A673 (cell line): ENCODE data around the gene JAG2. TPM values are rescaled to one million over a fixed set of nuclear protein-coding genes. Genes with fewer than 3 reads are reported as not detected.

Experiments used
- BruUV-seq: library from RNA; stranded (reverse); fragments of 400-500 nt; replicated peaks from 2 replicates; lab custom pipeline; 2021; lab: Mats Ljungman, UMichigan
- CTCF ChIA-PET: fragments of 300-600 bp; sonication (Branson Sonifier 250); formaldehyde crosslinking; loops from one replicate; lab custom pipeline; 2022; ENCODE audit warnings: antibody characterized with exemption; lab: Charles Lee
- POLR2A ChIA-PET: fragments of 300-600 bp; sonication (Branson Sonifier 250); formaldehyde crosslinking; loops from one replicate; lab custom pipeline; 2022; ENCODE audit warnings: antibody characterized with exemption; ENCODE audit not compliant: low non-redundant PET; lab: Charles Lee
- DNase-seq: peaks from one replicate; pipeline ENCODE4 v3.0.0-alpha.2; 2015; ENCODE audit warnings: low spot score
- H3K27ac ChIP-seq: fragments of 200-600 bp; sonication (generic); 2 replicates; pipeline ENCODE4 v1.5.1; 2016; ENCODE audit warnings: mixed run types, low read depth, mild to moderate bottlenecking, mixed read lengths, antibody characterized with exemption, low read length; ENCODE audit not compliant: poor library complexity, severe bottlenecking
- H3K27me3 ChIP-seq: fragments of 200-600 bp; sonication (generic); replicated peaks from 2 replicates; pipeline ENCODE4 v1.6.1; 2017; ENCODE audit warnings: mixed run types, low read depth, mild to moderate bottlenecking, mixed read lengths, antibody characterized with exemption, low read length; ENCODE audit not compliant: insufficient read depth, poor library complexity
- H3K36me3 ChIP-seq: fragments of 200-600 bp; sonication (generic); 2 replicates; pipeline ENCODE4 v1.6.1; 2016; ENCODE audit warnings: mixed run types, mild to moderate bottlenecking, mixed read lengths, antibody characterized with exemption, low read length; ENCODE audit not compliant: insufficient read depth, poor library complexity, severe bottlenecking
- H3K4me1 ChIP-seq: fragments of 200-600 bp; sonication (generic); 2 replicates; pipeline ENCODE4 v1.6.1; 2017; ENCODE audit warnings: mixed run types, mild to moderate bottlenecking, mixed read lengths, antibody characterized with exemption, low read length; ENCODE audit not compliant: insufficient read depth, poor library complexity, severe bottlenecking
- H3K4me3 ChIP-seq: fragments of 200-600 bp; sonication (generic); 2 replicates; pipeline ENCODE4 v1.5.1; 2016; ENCODE audit warnings: low read depth, mixed run types, mild to moderate bottlenecking, mixed read lengths, low read length; ENCODE audit not compliant: poor library complexity, severe bottlenecking
- H3K9me3 ChIP-seq: fragments of 200-600 bp; sonication (generic); 2 replicates; pipeline ENCODE4 v1.6.1; 2016; ENCODE audit warnings: mixed run types, low read depth, mild to moderate bottlenecking, mixed read lengths, antibody characterized with exemption, low read length; ENCODE audit not compliant: poor library complexity, severe bottlenecking
- EZH2 ChIP-seq: fragments of 200-600 bp; sonication (generic); IDR thresholded peaks from 2 replicates; pipeline ENCODE4 v1.6.1; 2017; ENCODE audit warnings: borderline replicate concordance, low read depth, mild to moderate bottlenecking, mixed read lengths, antibody characterized with exemption, low read length; ENCODE audit not compliant: poor library complexity, severe bottlenecking
- intact Hi-C: fragments of 100-400 bp; cut with micrococcal nuclease; formaldehyde crosslinking; loops from one replicate; pipeline ENCODE4 v1.10.0; 2022; ENCODE audit not compliant: unreplicated experiment
- total RNA-seq: library from RNA; stranded (reverse); gene quantifications from 2 replicates; pipeline ENCODE4 v1.2.3, GENCODE V29; 2021
- TF ChIP-seq, protein P1 (sequence below): fragments of 300-800, 200-600 bp; sonication (generic); conservative IDR thresholded peaks from 2 replicates; pipeline ENCODE4 v1.5.1; 2017; ENCODE audit warnings: low read depth, mild to moderate bottlenecking, antibody characterized with exemption, low read length, moderate library complexity, mixed read lengths

Gene JAG2
- total RNA-seq, 1 experiment from 2014 or later = 14.3 TPM

DNA sequence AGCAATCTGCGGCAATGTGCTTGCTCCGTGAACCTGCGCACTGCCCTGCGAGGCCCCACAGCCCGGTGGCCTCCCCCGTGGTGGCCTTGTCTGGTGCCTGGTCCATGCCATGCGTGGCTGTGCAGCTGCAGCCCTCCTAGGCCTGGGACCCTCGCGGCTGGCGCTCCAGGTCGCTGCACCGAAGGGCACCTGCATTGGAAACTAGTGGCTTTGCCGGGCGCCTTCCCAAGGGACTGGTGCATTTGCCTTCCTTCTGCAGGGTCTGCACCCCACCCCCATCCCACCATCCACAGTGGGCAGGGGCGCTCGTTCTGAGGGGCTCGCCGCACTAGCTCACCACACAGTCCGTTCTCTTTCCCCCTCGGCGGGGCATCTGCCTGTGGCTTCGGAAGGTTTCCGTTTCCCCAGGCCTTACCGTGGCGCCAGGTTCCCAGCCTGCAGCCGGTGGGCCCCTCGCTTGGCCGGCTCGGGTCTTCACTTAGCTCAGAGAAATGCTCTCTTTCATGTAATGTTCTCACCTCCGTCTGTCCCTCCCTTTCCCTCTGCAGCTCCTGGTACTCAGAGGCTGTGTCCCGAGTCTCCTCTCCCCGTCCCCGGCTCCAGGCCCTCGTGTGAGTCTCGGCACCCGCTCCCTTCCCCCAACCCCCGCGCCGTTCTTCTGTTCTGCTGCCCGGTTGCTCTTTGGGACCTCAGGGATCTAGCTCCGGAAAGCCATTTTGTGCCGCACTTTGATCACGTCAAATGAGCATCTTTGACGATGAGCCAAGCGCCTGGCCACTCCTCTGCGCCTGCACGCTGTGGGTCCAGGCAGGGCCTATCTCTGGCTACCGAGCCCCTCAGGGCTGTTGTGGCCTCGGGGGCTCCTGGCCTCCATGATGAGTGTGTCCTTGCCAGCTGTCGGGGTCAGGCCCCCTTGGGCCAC is 31.9 kb downstream of the JAG2 start:
- Histone ChIP-seq H3K27ac (no peak overlapping the region), H3K4me1 (no peaks in the 10 kb centered on the region), H3K36me3 (peaks cover 6% of the 10 kb centered on the region), H3K27me3 (no peaks in the 10 kb centered on the region), H3K9me3 (peaks cover 11% of the 10 kb centered on the region), H3K4me3 (no peak overlapping the region)
- no TSS peak for BruUV-seq
- CTCF ChIA-PET = no interaction called here
- TF ChIP-seq, protein P1, sequence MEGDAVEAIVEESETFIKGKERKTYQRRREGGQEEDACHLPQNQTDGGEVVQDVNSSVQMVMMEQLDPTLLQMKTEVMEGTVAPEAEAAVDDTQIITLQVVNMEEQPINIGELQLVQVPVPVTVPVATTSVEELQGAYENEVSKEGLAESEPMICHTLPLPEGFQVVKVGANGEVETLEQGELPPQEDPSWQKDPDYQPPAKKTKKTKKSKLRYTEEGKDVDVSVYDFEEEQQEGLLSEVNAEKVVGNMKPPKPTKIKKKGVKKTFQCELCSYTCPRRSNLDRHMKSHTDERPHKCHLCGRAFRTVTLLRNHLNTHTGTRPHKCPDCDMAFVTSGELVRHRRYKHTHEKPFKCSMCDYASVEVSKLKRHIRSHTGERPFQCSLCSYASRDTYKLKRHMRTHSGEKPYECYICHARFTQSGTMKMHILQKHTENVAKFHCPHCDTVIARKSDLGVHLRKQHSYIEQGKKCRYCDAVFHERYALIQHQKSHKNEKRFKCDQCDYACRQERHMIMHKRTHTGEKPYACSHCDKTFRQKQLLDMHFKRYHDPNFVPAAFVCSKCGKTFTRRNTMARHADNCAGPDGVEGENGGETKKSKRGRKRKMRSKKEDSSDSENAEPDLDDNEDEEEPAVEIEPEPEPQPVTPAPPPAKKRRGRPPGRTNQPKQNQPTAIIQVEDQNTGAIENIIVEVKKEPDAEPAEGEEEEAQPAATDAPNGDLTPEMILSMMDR = no peak
- TF ChIP-seq EZH2 = no peak
- no peak for DNase-seq
- intact Hi-C loops = no loop called here
- POLR2A ChIA-PET = no interaction called here

DNA sequence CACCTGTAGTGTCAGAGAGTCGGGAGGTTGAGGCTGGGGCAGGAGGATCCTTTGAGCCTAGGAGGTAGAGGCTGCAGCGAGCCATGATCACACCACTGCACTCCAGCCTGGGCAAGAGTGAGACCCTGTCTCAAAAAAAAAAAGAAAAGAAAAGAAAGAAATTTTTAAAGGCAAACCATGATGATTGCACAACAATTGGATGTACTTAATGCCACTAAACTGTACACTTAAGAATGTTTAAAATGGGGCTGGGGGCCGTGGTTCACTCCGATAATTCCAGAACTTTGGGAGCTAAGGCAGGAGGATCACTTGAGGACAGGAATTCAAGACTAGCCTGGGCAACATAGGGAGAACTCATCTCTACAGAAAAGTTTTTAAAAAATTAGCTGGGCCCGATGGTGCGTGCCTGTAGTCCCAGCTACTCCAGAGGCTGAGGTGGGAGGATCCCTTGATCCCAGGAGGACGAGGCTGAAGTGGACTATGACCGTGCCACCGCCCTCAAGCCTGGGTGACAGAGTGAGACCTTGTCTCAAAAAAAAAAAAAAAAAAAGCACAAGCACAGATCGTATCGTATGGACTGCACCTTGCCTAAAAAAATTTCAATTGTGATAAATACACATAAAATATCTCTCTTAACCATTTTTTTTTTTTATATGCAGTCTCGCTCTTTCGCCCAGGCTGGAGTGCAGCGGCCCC is 32.7 kb downstream of the JAG2 start:
- no peak overlapping the region for H3K4me3 ChIP-seq
- BruUV-seq = no TSS peak
- peaks cover 6% of the 10 kb centered on the region for H3K36me3 ChIP-seq
- DNase-seq = no peak
- no peaks in the 10 kb centered on the region for H3K27me3 ChIP-seq
- CTCF ChIA-PET = no interaction called here
- H3K4me1 ChIP-seq = no peaks in the 10 kb centered on the region
- H3K9me3 ChIP-seq = peaks cover 19% of the 10 kb centered on the region
- intact Hi-C loops = no loop called here
- TF ChIP-seq EZH2 = no peak
- TF ChIP-seq, protein P1 = no peak
- H3K27ac ChIP-seq = no peak overlapping the region
- POLR2A ChIA-PET = no interaction called here

DNA sequence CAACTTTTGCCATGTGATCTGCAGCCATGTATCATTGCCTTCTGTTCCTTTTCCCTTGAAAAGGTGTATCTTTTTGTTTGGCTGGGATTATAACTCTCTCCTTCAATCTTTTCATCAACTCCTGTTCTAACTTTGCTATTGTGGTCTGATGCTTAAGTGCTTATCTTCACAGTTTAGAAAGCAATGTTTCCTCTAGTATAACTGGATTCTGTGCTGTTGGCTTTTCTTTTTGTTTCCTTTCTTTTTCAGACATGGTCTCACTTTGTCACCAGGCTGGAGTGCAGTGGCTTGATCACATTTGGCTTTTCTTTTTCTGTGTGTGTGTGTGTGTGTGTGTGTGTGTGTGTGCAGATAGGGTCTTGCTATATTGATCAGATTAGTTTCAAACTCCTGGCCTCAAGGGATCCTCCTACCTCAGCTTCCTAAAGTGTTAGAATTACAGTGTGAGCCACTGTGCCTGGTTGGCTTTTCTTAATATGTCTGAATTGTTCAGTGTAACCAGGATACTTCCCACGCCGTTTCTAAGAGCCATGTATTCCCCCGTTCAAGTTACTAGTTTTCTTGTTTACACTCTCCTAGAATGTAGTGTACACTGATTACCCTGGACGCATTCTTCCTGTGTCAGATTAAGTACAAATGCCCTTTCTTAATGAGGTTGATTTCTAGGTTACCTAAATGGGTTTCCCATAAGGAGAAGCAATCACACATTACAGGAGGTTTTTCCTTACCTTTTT is 35.5 kb downstream of the JAG2 start:
- Histone ChIP-seq H3K27me3 (no peaks in the 10 kb centered on the region), H3K4me1 (no peaks in the 10 kb centered on the region), H3K9me3 (peaks cover 15% of the 10 kb centered on the region), H3K27ac (no peak overlapping the region), H3K36me3 (no peaks in the 10 kb centered on the region), H3K4me3 (no peak overlapping the region)
- POLR2A ChIA-PET = interaction anchor here (0.6 kb wide), 1 partner anchor 819 kb away, joined by 25 read pairs; no protein-coding TSS in a partner anchor
- TF ChIP-seq, protein P1 = no peak
- no peak for TF ChIP-seq EZH2
- DNase-seq = no peak
- BruUV-seq = no TSS peak
- intact Hi-C loops = no loop called here
- CTCF ChIA-PET = no interaction called here
